ENCODE results near the gene GARS1.
"Not testable (repeated sequence)": the region's sequence is repeated elsewhere in the genome, so short reads cannot be mapped to it uniquely, and the experiment has no call there.

Gene GARS1

GRCh38 chr7:30572212-30572841, 22.4 kb upstream of the GARS1 start:
- H3K4me3 ChIP-seq, result no peak overlapping the region
- TF ChIP-seq CTCF (IDR thresholded peaks at IDR 0.05), result no peak
- H3K27ac ChIP-seq, result no peak overlapping the region
- DNase-seq (ENCODE audit: low spot score), result no peak

- Histone ChIP-seq H3K27ac (no peak overlapping the region), H3K4me3 (no peak overlapping the region)
- TF ChIP-seq CTCF (IDR thresholded peaks at IDR 0.05), result no peak
- DNase-seq (ENCODE audit: low spot score), result no peak
Measured at GRCh38 chr7:30575910-30576309, 18.8 kb upstream of the GARS1 start.

- no peak overlapping the region for H3K4me3 ChIP-seq
- TF ChIP-seq CTCF (IDR thresholded peaks at IDR 0.05), result no peak
- no peak for DNase-seq (ENCODE audit: low spot score)
- H3K27ac ChIP-seq, result no peak overlapping the region
Measured at GRCh38 chr7:30583181-30583580, 11.5 kb upstream of the GARS1 start.

- H3K4me3 ChIP-seq, result no peak overlapping the region
- no peak for DNase-seq (ENCODE audit: low spot score)
- H3K27ac ChIP-seq, result no peak overlapping the region
- no peak for TF ChIP-seq CTCF (IDR thresholded peaks at IDR 0.05)
Measured at GRCh38 chr7:30584415-30584814, 10.3 kb upstream of the GARS1 start.

GRCh38 chr7:30584965-30585364, 9.7 kb upstream of the GARS1 start:
- Histone ChIP-seq H3K4me3 (no peak overlapping the region), H3K27ac (no peak overlapping the region)
- DNase-seq (ENCODE audit: low spot score), result no peak
- TF ChIP-seq CTCF (IDR thresholded peaks at IDR 0.05), result no peak

GRCh38 chr7:30585675-30586074, 9.0 kb upstream of the GARS1 start:
- H3K4me3 ChIP-seq, result no peak overlapping the region
- no peak for DNase-seq (ENCODE audit: low spot score)
- TF ChIP-seq CTCF (IDR thresholded peaks at IDR 0.05), result no peak
- no peak overlapping the region for H3K27ac ChIP-seq

- DNase-seq (ENCODE audit: low spot score); H3K27ac ChIP-seq; H3K4me3 ChIP-seq: not testable (repeated sequence)
Measured at GRCh38 chr7:30587547-30587946, 7.1 kb upstream of the GARS1 start.

- TF ChIP-seq CTCF (IDR thresholded peaks at IDR 0.05), result no peak
- no peak overlapping the region for H3K27ac ChIP-seq
- no peak for DNase-seq (ENCODE audit: low spot score)
- no peak overlapping the region for H3K4me3 ChIP-seq
Measured at GRCh38 chr7:30589111-30589510, 5.6 kb upstream of the GARS1 start.
